ENCODE data around the gene CFAP54.

- TF ChIP-seq CTCF (IDR thresholded peaks at IDR 0.05), result no peak
- no peak for TF ChIP-seq POLR2A (IDR thresholded peaks at IDR 0.05)
These were observed 45.0 kb downstream of the CFAP54 start for GRCh38 chr12:96534339-96534738.

Data from thyroid gland (tissue), 4 donors.